Measurements from ENCODE around the gene EXOC1L. TPM values are rescaled to one million over a fixed set of nuclear protein-coding genes. Genes with fewer than 3 reads are reported as not detected.

Gene EXOC1L
- total and polyA plus RNA-seq, 2 of the 13 experiments (the other 11 are each of a cell fraction or from before 2014, with no cell fraction given): not detected

DNA sequence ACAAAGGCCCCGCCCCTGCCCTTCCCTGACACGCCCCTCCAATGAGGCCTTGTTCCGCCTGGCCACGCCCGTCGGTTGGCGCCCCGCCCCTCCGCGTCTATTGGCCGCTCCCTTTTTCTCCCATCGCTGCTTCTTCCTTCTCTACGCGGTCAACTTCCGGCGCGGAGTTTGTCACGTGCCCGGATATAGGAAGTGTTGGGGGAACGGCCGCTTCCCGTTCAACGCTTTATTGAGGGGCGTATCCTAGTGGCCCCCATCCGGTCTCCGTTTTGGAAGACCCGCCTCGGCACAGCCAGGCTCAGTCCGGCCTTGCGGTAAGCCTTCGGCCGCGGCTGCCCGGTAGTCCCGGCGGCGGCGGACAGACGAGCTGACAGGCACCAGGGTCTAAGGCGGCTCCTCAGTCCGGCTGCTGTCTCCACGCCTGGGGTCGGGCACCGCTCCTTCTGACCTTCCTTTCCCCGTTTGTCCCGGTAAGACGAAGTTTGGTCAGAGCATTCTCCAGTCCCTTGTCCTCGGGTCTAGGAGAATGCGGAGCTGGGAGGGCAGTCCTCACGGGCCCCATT, 34.0 kb downstream of the EXOC1L start, which contains the start of gene EXOC1 (continued):
- TF ChIP-seq, protein P1, sequence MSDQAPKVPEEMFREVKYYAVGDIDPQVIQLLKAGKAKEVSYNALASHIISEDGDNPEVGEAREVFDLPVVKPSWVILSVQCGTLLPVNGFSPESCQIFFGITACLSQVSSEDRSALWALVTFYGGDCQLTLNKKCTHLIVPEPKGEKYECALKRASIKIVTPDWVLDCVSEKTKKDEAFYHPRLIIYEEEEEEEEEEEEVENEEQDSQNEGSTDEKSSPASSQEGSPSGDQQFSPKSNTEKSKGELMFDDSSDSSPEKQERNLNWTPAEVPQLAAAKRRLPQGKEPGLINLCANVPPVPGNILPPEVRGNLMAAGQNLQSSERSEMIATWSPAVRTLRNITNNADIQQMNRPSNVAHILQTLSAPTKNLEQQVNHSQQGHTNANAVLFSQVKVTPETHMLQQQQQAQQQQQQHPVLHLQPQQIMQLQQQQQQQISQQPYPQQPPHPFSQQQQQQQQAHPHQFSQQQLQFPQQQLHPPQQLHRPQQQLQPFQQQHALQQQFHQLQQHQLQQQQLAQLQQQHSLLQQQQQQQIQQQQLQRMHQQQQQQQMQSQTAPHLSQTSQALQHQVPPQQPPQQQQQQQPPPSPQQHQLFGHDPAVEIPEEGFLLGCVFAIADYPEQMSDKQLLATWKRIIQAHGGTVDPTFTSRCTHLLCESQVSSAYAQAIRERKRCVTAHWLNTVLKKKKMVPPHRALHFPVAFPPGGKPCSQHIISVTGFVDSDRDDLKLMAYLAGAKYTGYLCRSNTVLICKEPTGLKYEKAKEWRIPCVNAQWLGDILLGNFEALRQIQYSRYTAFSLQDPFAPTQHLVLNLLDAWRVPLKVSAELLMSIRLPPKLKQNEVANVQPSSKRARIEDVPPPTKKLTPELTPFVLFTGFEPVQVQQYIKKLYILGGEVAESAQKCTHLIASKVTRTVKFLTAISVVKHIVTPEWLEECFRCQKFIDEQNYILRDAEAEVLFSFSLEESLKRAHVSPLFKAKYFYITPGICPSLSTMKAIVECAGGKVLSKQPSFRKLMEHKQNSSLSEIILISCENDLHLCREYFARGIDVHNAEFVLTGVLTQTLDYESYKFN (CRISPR knock-in tag; conservative IDR thresholded peaks at IDR 0.05): no peak; the same call in 1 of the 2 replicates
- TF ChIP-seq ZNF549 (CRISPR knock-in tag; IDR thresholded peaks at IDR 0.05) (no peak), NRL (CRISPR knock-in tag; IDR thresholded peaks at IDR 0.05; ENCODE audit: borderline replicate concordance) (peak; percentile 85; the same call in 1 of the 2 replicates), SUZ12 (IDR thresholded peaks at IDR 0.05; ENCODE audit: low read depth, low read length) (no peak), ZFP62 (CRISPR knock-in tag; IDR thresholded peaks at IDR 0.05) (no peak), THAP11 (CRISPR knock-in tag; IDR thresholded peaks at IDR 0.05) (peak; percentile 90), SMARCC2 (IDR thresholded peaks at IDR 0.05) (no peak), POLR2G (IDR thresholded peaks at IDR 0.05; ENCODE audit: low read depth, low read length) (peak; percentile 87), NFATC3 (CRISPR knock-in tag; IDR thresholded peaks at IDR 0.05) (no peak), ZNF33A (CRISPR knock-in tag; IDR thresholded peaks at IDR 0.05; ENCODE audit: borderline replicate concordance) (no peak), ISL2 (CRISPR knock-in tag; IDR thresholded peaks at IDR 0.05) (peak; percentile 69), ZBTB7A (CRISPR knock-in tag; IDR thresholded peaks at IDR 0.05) (peak; percentile 21; the same call in 1 of the 2 replicates)
- TF ChIP-seq, protein P2, sequence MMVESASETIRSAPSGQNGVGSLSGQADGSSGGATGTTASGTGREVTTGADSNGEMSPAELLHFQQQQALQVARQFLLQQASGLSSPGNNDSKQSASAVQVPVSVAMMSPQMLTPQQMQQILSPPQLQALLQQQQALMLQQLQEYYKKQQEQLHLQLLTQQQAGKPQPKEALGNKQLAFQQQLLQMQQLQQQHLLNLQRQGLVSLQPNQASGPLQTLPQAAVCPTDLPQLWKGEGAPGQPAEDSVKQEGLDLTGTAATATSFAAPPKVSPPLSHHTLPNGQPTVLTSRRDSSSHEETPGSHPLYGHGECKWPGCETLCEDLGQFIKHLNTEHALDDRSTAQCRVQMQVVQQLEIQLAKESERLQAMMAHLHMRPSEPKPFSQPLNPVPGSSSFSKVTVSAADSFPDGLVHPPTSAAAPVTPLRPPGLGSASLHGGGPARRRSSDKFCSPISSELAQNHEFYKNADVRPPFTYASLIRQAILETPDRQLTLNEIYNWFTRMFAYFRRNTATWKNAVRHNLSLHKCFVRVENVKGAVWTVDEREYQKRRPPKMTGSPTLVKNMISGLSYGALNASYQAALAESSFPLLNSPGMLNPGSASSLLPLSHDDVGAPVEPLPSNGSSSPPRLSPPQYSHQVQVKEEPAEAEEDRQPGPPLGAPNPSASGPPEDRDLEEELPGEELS (CRISPR knock-in tag; IDR thresholded peaks at IDR 0.05): peak; percentile 50; the same call in 1 of the 2 replicates
- TF ChIP-seq, protein P3, sequence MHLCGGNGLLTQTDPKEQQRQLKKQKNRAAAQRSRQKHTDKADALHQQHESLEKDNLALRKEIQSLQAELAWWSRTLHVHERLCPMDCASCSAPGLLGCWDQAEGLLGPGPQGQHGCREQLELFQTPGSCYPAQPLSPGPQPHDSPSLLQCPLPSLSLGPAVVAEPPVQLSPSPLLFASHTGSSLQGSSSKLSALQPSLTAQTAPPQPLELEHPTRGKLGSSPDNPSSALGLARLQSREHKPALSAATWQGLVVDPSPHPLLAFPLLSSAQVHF (CRISPR knock-in tag; IDR thresholded peaks at IDR 0.05): no peak
- TF ChIP-seq, protein P4, sequence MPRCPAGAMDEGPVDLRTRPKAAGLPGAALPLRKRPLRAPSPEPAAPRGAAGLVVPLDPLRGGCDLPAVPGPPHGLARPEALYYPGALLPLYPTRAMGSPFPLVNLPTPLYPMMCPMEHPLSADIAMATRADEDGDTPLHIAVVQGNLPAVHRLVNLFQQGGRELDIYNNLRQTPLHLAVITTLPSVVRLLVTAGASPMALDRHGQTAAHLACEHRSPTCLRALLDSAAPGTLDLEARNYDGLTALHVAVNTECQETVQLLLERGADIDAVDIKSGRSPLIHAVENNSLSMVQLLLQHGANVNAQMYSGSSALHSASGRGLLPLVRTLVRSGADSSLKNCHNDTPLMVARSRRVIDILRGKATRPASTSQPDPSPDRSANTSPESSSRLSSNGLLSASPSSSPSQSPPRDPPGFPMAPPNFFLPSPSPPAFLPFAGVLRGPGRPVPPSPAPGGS (CRISPR knock-in tag; IDR thresholded peaks at IDR 0.05): no peak
- TF ChIP-seq, protein P5, sequence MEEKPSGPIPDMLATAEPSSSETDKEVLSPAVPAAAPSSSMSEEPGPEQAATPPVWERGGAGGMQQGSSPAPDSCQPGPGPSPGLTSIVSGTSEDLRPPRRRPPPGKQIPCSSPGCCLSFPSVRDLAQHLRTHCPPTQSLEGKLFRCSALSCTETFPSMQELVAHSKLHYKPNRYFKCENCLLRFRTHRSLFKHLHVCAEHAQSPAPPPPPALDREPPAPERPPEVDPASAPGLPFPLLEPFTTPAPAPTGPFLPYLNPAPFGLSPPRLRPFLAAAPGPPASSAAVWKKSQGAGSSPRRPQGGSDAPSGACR (CRISPR knock-in tag; IDR thresholded peaks at IDR 0.05): no peak; the same call in 1 of the 2 replicates
- TF ChIP-seq, protein P6, sequence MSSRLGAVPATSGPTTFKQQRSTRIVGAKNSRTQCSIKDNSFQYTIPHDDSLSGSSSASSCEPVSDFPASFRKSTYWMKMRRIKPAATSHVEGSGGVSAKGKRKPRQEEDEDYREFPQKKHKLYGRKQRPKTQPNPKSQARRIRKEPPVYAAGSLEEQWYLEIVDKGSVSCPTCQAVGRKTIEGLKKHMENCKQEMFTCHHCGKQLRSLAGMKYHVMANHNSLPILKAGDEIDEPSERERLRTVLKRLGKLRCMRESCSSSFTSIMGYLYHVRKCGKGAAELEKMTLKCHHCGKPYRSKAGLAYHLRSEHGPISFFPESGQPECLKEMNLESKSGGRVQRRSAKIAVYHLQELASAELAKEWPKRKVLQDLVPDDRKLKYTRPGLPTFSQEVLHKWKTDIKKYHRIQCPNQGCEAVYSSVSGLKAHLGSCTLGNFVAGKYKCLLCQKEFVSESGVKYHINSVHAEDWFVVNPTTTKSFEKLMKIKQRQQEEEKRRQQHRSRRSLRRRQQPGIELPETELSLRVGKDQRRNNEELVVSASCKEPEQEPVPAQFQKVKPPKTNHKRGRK (CRISPR knock-in tag; IDR thresholded peaks at IDR 0.05): no peak
- TF ChIP-seq, protein P7, sequence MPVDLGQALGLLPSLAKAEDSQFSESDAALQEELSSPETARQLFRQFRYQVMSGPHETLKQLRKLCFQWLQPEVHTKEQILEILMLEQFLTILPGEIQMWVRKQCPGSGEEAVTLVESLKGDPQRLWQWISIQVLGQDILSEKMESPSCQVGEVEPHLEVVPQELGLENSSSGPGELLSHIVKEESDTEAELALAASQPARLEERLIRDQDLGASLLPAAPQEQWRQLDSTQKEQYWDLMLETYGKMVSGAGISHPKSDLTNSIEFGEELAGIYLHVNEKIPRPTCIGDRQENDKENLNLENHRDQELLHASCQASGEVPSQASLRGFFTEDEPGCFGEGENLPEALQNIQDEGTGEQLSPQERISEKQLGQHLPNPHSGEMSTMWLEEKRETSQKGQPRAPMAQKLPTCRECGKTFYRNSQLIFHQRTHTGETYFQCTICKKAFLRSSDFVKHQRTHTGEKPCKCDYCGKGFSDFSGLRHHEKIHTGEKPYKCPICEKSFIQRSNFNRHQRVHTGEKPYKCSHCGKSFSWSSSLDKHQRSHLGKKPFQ (CRISPR knock-in tag; IDR thresholded peaks at IDR 0.05; ENCODE audit: insufficient replicate concordance): no peak

Measured in HepG2 (cell line).